ENCODE measurements around the gene ATG12. TPM values are rescaled to one million over a fixed set of nuclear protein-coding genes. Genes with fewer than 3 reads are reported as not detected.

Gene ATG12
- total RNA-seq, 1 experiment from 2014 or later: 39.9 TPM

- no peak for TF ChIP-seq AR (CRISPR knock-in tag; IDR thresholded peaks at IDR 0.05)
- TF ChIP-seq GTF2I (CRISPR knock-in tag; conservative IDR thresholded peaks at IDR 0.05): no peak
- TF ChIP-seq ZNF671 (CRISPR knock-in tag; IDR thresholded peaks at IDR 0.05): no peak
Measured at GRCh38 chr5:115840873-115841272, 492 bp downstream of the ATG12 start (continued).

GRCh38 chr5:115838885-115839518 is 2.4 kb downstream of the ATG12 start:
- ChIA-PET CTCF (interaction anchor here (0.6 to 1.2 kb wide), 5 partner anchors 16 to 1391 kb away, joined by 3 to 4 read pairs (median 3); no protein-coding TSS in a partner anchor), POLR2A (no interaction called here)
- no peak overlapping the region for H3K27ac Mint-ChIP-seq

GRCh38 chr5:115835481-115835880 is 5.9 kb downstream of the ATG12 start:
- H3K27ac Mint-ChIP-seq: peak overlapping the region; percentile 69
- DNase-seq (ENCODE audit: low spot score) (no peak), ATAC-seq (no peak)
- no peak for TF ChIP-seq GTF2I (CRISPR knock-in tag; conservative IDR thresholded peaks at IDR 0.05)
- no peak for TF ChIP-seq ESRRA (CRISPR knock-in tag; IDR thresholded peaks at IDR 0.05; ENCODE audit: borderline replicate concordance)
- TF ChIP-seq USF2 (CRISPR knock-in tag; IDR thresholded peaks at IDR 0.05): no peak
- TF ChIP-seq E2F5 (CRISPR knock-in tag; IDR thresholded peaks at IDR 0.05): no peak
- no peaks in the 10 kb centered on the region for H3K27me3 Mint-ChIP-seq (ENCODE audit: low read depth)
- ChIA-PET POLR2A (no interaction called here), CTCF (no interaction called here)
- peaks cover 40% of the 10 kb centered on the region for H3K36me3 Mint-ChIP-seq
- H3K4me1 Mint-ChIP-seq: peaks cover 21% of the 10 kb centered on the region
- no peaks in the 10 kb centered on the region for H3K9me3 Mint-ChIP-seq
- no peak overlapping the region for H3K4me3 Mint-ChIP-seq

More at GRCh38 chr5:115838885-115839518, 2.4 kb downstream of the ATG12 start:
- Mint-ChIP-seq H3K4me1 (peaks cover 33% of the 10 kb centered on the region), H3K4me3 (peak overlapping the region; percentile 97), H3K36me3 (peaks cover 29% of the 10 kb centered on the region), H3K27me3 (ENCODE audit: low read depth) (peaks cover 6% of the 10 kb centered on the region), H3K9me3 (no peaks in the 10 kb centered on the region)
- DNase-seq (ENCODE audit: low spot score): no peak
- TF ChIP-seq CTCF (IDR thresholded peaks at IDR 0.05) (peak; percentile 18; the same call in 1 of the 2 replicates), PRRX2 (CRISPR knock-in tag; IDR thresholded peaks at IDR 0.05) (no peak)
- ATAC-seq: peak; percentile 6

- TF ChIP-seq FOXP1 (CRISPR knock-in tag; IDR thresholded peaks at IDR 0.05; ENCODE audit: borderline replicate concordance): no peak
- TF ChIP-seq MLX (CRISPR knock-in tag; IDR thresholded peaks at IDR 0.05): no peak
- no peak for TF ChIP-seq ZNF281 (CRISPR knock-in tag; IDR thresholded peaks at IDR 0.05)
- peak; percentile 69 for TF ChIP-seq CTCF (IDR thresholded peaks at IDR 0.05)
- Mint-ChIP-seq H3K36me3 (peaks cover 34% of the 10 kb centered on the region), H3K27ac (no peak overlapping the region), H3K4me1 (no peaks in the 10 kb centered on the region), H3K27me3 (ENCODE audit: low read depth) (no peaks in the 10 kb centered on the region), H3K9me3 (peaks cover 7% of the 10 kb centered on the region), H3K4me3 (no peak overlapping the region)
- ChIA-PET CTCF (interaction anchor here (0.7 to 3.8 kb wide), 3 partner anchors 15 to 196 kb away, joined by 3 to 25 read pairs (median 5); partner anchors contain the start of genes CDO1 and LVRN), POLR2A (no interaction called here)
- ATAC-seq (peak; percentile 50; the same call in 1 of the 2 replicates), DNase-seq (ENCODE audit: low spot score) (no peak)
Measured at GRCh38 chr5:115831163-115831768, 10.1 kb downstream of the ATG12 start.

Data from WTC11 (cell line).